GM18526 (cell line): Measurements from ENCODE around the gene MCTP1.

ENCODE experiments used
- POLR2A ChIP-seq: IDR thresholded peaks from 3 replicates; pipeline ENCODE4 v1.6.1; 2011; ENCODE audit not compliant: insufficient read length; ENCODE audit errors: extremely low read depth

MCTP1 gene

DNA sequence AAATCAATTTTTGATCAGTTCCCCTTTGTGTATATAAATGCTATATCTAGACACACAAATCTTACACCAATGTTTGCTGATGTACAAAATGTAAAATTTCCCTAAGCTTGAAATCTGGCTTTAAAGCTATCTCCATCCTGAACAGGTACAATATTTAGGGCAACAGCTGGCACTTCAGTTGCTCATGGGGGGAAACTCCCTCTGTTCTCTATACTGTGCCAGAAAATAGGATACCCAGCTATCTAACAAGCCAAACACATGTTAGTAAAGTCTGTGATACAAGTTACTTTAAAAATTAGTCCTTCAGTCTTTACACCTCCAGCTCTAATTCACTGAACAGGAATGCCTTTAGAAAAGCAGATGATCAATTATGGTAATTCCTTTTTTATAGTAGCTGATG, 474.6 kb downstream of the MCTP1 start:
- no peak for TF ChIP-seq POLR2A

DNA sequence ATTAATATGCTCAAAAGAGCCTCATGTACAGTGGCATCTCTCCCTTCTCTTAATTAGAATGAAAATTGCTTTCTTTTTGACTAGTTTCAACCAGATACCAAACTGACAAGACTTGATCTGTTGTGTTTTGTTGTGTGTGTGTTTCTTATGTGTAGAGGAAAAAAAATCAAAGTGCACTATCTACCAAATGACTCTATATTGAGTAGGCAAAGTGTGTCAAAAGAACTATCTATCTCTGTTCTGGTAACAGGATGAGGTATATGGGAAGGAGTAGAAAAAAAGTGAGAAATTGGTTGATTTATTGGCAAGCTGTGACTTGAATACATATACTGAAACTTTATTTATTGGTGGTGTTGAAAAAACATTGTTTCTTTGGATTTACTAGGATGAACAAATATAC, 476.4 kb downstream of the MCTP1 start:
- TF ChIP-seq POLR2A, result no peak

DNA sequence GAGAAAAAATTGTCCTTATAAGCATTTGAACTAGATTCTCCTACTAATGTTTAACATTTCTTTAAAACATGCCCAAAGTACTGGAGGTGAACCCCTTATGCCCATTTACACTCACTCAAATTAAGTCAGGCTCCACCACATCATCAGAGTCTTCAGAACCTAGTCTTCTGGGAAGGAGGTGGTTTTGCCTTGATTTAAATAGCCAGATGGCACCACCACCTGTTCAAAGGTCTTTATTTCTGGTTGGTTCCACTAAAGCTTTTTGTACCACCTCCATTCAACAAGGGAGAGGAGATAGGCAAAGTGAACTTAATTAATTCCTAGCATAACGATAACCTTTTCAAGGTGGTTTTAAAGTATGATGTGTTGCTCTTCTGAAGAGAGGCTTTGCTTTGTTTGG, 476.9 kb downstream of the MCTP1 start:
- no peak for TF ChIP-seq POLR2A

DNA sequence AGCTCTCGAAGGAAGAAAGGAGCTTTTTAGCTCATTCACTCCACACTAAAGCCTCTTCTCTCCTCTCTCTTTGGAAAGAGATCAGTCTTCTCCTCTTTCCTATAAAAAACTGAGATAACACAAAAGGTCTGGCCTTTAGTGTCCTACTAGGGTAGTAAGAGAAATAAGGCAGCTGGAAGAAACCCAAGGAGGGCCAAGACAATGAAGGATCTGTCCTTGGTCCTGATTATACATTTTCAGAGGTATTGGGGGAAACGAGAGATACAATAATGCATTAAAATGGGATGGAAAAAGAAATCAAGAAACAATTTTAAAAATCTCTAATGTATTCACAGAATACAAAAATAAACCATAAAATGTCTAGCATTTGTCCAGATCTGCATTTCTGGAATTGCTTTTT, 482.4 kb downstream of the MCTP1 start:
- TF ChIP-seq POLR2A, result no peak

DNA sequence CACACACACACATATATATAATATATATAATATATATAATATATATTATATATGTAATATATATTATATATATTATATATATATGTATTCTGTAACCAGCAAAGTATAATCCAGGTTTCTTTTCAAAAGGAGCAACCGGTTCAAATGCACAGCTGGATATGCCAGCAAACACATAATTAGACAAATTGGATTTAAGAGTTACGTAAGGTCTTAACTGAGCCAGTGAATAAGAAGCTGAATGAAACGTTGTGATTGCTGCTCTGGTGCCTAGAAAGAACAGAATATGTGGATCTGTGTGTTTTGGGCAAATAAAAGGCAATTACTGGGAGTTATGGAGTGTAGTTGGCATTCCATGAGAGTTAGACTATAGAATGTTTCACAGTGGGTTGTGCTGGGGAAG, 488.3 kb downstream of the MCTP1 start:
- TF ChIP-seq POLR2A, result no peak

DNA sequence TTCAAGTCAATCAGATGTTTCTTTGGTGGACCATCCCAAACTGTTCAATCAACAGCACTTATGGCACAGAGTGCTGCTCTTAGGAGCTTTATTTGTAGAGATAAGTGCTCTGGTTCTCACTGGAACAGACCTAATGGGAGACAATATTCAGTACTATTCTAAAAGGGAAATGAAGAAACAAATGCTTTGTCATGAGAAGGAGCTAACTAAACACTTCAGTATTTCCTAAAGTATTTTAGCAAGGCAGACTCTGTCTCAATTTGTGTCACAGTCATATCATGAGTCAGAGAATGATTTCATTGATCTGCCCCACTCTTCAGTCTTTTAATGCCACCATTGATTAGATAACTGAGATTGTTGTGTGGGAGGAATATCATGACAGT, 491.1 kb downstream of the MCTP1 start:
- no peak for TF ChIP-seq POLR2A

DNA sequence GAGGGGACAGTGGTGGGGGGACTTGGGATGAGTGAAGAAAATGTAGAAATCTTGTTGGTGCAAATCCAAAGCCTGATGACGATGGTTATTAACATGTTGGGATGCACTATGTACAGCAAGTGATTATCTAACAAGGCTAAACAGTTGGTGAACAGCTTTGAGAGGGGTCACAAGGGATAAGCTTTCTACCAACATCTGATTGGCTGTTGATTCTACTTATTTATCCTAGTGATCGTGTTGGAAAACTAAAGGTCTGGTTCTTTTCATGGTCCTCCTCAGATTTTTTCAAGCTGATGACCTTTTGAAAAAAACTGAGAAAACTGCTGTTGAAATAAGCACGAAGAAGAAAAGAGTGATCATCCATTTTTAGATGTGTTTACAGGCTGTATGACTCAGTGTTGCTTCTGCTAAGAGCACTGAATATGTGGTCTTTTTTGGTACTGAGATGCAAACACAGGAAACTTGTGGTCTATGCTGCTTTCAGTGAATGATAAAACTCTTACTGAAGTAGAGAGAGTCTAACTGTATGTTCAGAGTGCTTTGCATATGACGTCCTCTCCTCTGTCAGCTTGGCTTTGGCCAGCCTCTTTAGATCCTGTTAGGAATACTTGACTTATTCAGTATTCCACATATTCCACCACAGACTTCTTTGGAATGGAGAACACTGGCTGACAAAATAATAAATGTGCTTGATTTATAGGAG, 491.6 kb downstream of the MCTP1 start:
- no peak for TF ChIP-seq POLR2A

DNA sequence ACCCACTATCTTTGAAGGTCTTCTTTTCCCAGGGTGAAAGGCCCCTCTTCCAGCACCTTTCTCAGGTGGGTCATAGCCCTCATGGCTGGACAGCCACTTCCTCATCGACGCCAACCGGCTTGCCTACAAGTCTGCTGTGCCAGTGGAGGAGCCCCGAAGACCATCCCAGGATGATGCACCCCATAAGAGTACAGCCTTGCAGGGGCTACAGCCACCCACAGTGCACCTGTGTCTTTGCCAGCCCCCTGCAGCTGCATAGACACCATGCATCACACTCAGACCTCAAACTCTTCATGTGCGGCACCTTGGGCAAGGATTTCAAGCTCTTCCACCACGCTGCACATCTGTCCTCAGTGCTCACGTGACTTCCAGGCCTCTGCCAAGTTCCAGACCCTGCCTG, 493.1 kb downstream of the MCTP1 start:
- TF ChIP-seq POLR2A, result no peak

DNA sequence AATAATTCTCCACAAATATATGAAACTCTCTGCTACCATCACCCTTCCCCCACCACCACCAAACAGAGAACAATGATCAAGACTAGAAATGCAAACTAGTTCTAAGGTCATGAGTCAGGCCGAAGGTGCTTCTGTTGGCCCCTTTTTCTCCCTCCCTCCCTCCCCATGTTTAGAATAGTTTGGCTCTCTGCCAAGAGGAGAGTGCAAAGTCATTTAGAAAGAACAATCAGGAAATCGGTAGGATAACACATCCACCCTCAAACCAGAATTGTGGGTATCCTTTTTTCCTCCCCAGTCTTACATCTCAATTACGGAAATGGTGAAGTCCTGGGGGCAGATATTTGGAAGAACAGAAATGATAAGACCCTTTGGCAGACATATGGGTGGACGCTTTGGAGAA, 496.4 kb downstream of the MCTP1 start:
- TF ChIP-seq POLR2A, result no peak

DNA sequence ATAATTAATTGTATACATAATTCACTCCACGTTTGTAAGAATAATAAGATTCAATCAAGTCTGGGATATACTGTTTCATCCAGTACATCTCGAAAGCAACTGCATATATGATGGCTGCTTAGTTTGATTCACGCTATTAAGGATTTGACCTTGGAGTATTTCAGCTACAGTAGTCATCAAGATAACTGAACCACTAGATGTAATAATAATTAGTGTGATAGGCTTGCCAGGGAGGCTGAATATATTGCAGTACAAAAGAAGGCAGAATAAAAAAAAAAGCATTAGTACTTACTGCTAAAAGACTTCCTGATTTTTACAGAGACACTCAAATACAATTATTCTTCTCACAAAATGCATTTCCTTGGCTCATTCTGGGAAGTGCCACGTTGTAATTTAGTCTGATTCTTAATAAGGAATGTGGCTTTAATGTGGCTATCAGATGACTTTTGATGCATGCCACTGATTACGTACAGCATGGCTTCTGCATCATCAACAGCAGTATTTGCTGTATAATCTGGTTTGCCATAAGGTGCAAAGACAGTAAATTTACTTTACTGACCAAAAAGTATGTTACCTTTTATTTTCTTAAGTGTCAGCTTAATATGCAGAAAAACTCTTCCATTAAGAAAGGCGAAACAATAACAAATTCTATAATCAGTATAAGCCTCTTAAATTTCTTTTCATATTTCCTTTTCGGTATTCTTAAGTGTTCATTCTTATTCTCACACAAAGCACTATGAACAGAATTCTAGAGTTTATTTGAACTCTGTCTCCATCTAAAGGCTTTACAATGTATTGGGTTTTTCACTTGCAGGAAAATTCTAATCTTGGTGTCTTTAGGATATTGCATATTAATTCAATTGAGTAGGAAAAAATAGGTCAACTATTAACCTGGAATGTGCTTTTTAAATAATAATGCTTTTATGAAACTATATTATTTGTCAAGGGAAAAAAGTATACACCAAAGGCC, 500.1 kb downstream of the MCTP1 start:
- no peak for TF ChIP-seq POLR2A

DNA sequence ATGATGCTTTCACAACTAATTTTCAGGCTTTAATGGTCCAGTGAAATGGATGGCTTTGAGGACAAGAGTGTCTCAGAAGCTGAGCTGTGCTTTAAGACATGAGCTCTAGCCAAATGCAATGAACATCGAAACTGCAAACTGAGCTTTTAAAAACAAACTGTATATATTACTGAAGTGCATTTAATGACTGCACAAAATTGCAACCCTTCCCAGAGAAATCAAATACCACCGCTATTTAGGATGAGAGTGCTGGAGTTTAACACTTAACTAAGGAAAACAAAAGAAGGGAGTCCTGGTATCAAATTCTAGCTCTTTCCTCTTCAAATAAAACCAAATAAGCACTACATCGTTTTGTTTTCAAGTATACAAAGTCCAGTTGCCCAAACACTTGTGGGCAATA, 502.5 kb downstream of the MCTP1 start:
- no peak for TF ChIP-seq POLR2A

DNA sequence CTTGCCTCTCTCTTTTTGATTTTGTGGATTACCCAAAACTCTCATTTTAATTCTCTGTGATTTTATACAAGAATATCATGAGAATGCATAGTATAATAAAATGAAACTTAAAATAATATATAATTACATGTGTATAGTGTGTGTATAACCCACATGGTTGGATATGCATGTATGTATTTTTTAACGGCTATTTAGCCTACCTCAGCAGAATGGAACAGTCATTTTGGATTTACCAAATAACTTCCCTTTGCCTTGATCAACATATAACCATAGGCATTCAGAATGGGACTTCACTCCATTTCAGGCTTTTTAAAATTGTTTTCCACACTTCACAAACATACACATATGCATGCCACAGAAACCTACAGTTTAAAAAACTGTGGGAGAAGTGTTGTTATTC, 505.2 kb downstream of the MCTP1 start:
- TF ChIP-seq POLR2A, result no peak

DNA sequence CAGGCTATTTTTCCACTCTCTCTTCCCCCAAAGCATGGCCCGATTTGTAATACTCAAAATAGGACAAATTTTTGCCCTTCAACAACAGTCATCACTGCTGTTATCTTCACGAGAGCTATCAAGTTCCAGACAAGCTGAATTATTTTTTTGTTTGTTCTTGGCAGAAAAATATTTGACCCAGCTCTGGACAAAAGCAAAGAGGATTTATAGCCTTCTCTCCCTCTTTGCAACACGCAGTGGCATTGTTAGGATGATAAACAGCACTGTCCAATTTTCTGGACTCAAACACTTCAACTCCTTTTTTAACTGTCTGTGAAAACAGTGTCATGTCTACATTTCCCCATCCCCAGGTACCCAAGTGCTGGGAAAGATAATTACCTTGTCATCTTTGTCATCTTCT, 506.2 kb downstream of the MCTP1 start:
- no peak for TF ChIP-seq POLR2A

DNA sequence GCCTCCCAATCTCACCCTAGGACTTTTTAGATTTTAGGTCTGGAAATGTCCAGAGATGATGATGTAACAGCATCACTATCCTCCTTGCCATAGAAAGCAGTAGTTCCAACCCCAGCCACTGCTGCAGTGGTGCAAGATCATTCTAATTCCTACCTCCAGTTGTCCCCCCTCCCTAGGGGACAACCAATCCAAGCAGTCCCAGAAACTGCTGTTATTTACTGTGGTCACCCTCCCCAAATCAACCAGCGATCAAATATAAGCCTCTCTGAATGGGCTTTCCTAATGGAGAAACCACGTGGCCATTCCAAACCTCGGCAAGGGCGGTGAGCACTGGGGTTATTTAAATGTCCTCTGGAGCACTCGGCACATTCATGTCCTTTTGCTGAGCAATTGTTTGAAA, 506.6 kb downstream of the MCTP1 start:
- no peak for TF ChIP-seq POLR2A

DNA sequence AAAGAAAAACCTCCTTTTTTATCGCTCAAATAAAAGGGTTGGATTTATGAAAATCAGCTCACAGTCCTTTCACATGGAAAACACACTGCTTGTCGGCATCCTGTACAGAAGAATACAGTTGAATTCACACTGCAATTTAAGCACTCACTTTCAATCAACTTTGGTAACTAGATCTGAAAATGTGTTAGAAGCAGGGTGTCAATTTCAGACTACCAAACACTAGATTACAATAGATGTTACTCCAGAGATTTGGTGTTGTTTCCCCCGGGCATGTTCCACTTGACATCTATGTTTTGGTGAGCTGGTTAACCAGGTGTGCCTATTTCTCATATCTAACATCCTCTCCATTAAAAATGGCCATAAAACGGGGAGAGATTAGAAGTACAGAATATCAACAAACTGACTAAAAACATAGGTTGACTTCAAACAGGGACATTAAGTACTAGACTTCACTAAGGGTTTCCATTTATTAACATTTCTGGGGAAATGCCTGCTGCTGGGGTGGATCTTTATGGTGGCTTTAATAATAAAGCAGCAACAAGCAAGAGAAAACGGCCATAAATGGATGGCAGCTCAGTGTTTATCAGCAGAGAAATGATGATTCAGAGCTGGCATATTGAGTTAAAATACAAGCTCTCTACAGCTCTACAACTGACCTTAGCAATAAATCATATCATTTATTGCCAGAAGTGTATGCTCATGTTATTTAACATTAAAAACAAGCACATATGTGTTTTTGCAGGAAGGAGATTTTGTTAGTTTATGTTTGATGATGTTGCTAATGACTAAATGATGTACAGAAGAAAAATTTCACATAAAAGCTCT, 507.6 kb downstream of the MCTP1 start:
- no peak for TF ChIP-seq POLR2A

DNA sequence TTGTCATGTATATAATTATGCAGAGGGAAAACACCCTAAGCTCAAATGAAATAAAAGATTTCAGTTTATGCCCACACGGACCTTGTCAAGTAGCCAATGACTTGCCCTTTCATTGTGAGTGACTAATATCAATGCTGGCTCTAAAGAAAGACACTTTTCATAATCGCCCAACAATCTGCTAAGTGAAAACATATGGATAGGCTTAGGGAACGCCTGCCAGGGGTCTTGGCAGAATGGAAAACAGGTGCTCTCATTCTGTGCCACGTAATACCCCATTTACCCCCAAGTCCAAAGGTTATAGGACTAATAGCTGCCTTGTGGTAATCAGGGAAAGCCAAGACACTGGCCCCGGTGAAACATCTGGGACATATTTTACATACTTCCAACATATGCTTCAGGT, 508.7 kb downstream of the MCTP1 start:
- TF ChIP-seq POLR2A, result no peak

DNA sequence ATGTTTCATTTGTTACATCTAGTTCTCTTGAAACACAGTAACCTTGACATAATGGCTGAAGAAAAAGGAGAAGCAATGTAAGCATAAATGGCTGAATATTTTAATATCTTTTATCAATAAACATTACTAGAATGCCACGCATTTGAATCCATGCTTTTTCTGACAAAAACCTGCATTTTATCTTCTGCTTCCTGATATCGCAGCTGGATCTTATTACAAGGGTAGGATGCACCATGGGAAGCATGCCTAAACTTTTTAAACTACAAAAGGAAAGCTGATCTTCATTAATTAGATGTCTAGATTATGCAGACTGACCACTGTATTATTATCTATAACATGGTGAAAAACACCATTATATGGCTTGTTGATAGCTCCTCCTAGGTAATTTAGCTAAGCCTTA, 509.8 kb downstream of the MCTP1 start:
- TF ChIP-seq POLR2A, result no peak
